Stimulated activated naive CD4-positive, alpha-beta T cell (primary cell): ENCODE results near the gene ZKSCAN1.
"Not testable (repeated sequence)": the region's sequence is repeated elsewhere in the genome, so short reads cannot be mapped to it uniquely, and the experiment has no call there.

Experiments used
- DNase-seq, 6 experiments: peaks; one replicate each; lab custom pipeline; 2025; lab: John Stamatoyannopoulos, UW

The ZKSCAN1 gene

DNA sequence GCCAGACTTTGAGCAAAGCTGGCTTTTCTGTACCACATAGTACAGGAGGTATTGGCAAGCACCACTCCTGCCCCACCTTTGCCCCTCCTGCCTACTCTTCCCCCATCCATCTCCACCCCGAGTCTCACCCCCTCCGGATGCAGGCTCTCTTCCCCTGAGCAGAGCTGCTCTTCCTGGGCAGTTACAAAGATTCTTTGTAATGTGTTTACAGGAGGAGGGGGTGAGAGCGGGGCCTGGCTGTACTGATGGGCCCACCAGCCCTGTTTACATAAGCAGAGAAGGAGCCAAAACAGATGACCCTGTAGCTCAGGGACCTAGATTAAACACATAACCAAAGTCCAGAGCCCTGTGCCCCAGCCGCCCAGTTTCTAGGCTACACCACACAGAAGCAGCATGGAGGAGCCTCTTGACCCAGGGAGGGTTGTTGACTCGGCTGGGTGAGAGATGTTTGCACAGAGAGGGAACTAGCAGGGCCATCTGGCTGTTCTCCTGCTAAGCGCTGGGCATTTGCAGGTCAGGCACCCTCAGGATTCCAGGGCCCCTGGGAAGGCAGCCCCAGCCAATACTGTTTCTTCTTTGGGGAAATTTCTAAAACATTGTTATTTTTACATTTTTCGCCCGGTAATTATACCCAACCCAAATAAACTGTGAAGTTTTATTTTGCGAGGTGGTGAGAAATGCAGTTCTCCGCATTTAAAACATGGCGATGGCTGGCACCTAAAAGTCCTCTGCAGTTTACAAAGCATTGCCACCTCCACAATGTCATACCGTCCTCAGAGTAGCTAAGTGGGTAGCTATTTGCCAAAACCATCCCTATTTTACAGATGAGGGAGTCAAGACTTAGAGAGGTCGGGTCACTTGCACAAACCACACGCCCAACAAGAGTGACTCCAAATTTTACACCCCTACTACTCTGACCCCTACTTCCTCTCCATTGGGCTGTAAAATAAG is 11.4 kb upstream of the ZKSCAN1 start:
- DNase-seq, result no peak

DNA sequence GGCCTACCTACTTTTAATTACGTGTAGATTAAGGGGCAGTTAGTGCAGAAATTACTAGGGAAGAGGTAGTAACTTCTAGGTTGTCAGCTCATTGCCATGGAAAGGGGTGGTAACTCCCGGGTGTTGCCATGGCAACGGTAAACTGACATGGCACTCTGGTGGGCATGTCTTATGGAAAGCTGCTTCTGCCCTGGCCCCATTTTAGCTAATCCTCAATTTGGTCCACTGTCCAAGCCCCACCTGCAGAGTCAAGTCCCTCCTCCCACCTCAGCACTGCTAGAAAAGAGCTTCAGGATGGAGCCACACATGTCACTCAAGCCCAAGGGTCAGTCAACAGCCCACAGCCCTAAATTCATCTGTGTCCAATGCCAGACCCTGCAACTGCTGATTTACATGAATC is 7.5 kb upstream of the ZKSCAN1 start:
- no peak for DNase-seq

DNA sequence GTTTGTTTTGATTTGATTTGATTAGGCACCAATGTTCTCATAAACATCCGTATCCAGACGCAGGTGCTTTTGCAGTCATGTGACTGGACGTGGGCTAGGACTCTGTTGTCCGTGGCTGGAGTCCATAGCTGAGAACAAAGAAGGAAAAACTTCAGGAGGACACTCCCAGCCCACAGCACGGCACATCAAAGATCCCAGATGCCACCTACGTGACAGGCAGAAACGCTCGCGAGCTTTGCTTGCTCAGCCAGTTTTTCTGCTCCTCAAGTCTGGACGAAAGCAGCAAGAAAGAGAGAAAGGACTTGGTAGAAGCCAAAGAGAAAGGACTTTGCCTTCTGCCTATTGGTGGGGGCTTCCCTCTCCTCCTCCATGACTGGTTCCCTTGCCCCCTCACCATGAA is 6.9 kb upstream of the ZKSCAN1 start:
- DNase-seq, result no peak

DNA sequence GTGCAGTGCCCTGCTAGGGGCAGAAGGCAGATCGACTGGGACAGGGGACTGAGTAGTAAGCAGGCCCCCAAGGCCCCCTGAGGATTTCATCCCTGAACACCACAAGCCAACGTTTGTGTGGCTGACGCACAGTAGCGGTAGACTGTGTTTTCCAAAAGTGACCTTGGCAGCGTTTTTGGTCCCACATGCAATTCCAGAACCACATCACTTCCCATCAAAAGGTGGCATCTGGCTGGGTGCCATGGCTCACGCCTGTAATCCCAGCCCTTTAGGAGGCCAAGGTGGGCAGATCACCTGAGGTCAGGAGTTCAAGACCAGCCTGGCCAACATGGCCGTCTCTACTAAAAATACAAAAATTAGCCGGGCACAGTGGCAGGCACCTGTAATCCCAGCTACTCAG is 5.4 kb upstream of the ZKSCAN1 start:
- DNase-seq, result not testable (repeated sequence)

DNA sequence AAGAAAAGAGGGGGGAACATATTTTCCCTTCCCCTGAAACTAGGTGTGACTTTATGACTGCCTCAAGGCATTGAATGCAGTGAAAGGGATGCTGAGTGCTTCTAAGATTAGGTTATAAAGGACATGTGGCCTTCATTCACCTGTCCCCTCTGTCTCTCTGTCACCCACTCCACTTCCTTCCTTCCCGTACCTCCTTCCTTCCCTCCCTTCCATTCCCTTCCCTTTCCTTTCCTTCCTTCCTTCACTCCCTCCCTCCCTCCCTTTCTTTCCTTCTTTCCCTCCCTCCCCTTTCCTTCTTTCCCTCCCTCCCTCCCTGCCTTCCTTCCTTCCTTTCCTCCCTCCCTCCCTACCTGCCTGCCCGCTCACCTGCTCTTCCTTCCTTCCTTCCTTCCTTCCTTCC is 4.5 kb upstream of the ZKSCAN1 start:
- DNase-seq, result no peak

DNA sequence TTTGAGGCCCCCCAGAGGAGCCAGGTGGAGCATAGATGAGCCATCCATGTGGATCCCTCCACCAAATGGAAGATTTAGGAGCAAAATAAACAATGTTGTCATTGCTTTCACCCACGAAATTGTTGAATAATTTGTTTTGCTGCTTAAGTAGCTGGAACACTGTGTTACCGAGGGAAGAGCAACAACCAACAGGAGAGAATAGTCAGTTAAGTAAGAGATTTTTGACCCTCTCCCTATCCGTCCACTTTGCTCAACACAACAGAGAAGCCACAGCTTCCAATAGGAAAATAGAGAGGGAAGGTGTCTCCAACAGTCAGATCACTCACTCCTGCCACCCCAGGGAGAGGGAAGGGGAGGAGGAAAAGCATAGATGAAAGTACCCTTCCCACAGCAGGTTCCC is 3.9 kb upstream of the ZKSCAN1 start:
- DNase-seq, result no peak

DNA sequence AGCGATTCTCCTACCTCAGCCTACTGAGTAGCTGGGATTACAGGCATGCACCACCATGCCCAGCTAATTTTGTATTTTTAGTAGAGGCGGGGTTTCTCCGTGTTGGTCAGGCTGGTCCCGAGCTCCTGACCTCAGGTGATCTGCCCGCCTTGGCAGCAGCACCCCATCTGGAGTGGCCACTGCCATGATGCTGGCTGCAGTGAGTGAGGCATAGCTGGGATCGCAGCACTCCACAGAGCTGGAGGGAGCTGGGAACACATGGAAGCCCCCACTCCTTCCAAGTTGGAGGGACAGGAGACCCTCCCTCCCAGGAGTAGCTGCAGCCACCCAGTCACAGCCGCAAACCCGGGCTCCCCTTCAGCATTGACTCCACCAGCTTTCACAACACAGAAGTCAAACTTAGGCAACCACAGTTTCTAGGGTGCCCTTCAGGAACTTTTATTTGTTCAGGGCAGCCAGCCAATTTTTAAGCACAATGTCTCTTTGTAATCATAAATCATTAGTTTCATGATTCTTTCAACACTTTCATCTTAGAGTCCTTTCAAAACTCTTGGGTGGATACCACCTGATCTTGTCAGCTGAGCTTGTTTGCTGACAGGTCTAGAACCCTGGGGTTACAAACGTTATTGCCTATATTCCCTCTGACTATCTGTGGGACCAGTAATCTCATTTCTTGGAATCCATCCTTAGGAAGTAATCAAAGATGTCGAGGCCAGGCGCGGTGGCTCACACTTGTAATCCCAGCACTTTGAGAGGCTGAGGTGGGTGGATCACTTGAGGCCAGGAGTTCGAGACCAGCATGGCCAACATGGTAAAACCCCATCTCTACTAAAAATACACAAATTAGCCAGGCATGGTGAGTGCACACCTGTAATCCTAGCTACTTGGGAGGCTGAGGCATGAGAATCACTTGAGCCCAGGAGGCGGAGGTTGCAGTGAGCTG is 2.7 kb upstream of the ZKSCAN1 start:
- DNase-seq, result not testable (repeated sequence)

DNA sequence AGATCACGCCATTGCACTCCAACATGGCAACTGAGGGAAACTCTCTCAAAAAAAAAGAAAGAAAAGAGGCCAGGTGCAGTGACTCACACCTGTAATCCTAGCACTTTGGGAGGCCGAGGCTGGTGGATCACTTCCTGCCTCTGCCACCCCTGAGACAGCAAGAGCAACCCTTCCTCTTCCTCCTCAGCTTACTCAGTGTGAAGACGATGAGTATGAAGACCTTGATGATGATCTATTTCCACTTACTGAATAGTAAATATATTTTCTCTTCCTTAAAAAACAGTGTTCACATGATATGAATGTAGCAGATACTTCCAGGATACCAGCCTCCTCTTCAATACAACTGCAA is 2.1 kb upstream of the ZKSCAN1 start:
- no peak for DNase-seq

DNA sequence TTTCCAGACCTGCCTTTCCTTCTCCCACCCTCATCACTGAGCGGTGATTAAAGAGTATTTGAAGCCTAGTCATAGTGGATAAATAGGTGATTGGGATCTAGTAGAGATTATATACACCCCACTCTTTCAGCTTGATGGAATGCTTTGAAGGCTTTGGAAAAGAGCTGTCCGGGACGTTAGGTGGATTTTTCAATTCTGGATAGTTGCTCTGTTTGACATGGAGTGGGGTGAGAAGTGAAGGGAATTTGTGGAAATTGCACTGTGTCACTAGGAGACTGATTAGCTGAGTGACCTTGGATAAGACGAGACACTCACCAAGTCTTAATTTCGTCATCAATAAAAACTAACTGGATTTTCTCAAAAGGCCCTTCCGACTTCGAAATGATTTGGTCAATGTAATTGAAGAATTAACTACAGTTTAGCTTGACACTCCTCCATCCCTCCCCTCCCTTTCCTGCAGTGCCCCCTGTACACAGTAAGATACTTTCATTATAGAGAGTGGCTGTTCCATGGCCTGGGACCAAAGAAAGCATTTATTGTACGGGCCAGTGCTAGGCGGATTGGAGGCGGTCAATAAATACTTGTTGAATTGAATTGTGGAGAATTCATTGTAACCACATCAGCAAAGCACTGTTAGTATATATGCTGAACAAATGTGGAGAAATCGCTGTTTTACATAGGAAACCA is 962 bp downstream of the ZKSCAN1 start:
- no peak for DNase-seq

DNA sequence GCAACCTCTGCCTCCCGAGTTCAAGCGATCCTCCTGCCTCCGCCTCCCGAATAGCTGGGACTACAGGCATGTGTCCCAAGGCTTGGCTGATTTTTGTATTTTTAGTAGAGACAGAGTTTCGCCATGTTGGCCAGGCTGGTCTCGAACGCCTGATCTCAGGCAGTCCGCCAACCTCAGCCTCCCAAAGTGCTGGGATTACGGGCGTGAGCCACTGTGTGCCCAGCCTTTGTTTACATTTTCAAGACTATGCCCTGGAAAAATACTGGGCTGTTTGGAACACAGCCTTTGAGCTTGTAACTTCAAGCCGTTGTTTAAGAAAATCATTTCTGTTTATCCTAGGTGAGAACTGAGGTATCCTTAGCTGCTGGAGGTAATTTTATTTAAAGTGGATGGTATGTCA is 1.9 kb downstream of the ZKSCAN1 start:
- DNase-seq, result no peak

DNA sequence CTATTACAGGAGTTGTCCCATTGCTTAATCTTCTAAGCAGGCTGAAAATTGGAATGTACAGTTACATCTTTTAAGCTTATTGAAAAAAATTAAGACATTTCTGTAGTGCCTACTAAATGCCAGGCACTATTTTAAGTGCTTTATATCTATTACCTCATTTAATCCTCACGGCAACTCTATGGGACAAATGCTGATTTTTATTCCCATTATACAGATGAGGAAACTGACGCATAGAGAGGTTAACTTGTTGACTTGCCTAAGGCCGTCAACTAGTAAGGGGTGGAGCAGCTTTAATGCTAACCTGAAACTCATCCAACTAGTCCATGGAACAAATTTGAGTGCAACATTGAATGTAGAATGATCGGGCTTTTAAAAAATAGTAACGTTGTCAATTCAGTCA is 2.5 kb downstream of the ZKSCAN1 start:
- no peak for DNase-seq

DNA sequence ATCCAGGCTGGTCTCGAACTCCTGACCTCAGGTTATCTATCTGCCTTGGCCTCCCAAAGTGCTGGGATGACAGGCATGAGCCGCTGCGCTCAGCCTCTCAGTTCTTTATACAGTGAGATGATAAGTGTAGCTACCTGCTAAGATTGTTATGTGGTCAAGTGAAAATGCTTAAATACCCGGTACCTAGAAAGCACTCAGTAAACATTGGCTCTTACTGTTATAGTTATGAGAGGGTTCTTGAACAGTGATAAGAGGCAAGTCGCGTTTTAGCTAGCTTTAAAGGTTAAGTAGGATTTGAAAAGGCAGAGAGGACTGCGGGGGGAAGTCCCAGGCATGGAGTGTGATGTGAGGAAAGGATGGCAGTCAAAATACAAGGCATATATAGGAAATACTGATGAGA is 4.5 kb downstream of the ZKSCAN1 start:
- no peak for DNase-seq

DNA sequence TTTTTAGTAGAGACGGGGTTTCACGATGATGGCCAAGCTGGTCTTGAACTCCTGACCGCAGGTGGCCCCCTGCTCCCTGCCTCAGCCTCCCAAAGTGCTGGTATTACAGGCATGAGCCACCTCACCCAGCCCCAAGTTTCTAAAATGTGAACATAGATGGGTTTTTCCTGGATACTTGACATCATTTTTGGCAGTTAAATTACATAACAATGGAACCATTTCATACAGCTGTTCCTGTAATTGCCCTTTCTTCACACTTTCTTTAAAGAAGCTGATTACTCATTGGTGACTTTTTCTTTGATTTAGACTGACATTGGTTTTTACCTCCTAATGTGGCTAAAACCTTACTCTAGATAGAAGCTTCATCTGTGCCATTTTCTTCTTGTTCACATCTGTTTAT is 5.9 kb downstream of the ZKSCAN1 start:
- no peak for DNase-seq

DNA sequence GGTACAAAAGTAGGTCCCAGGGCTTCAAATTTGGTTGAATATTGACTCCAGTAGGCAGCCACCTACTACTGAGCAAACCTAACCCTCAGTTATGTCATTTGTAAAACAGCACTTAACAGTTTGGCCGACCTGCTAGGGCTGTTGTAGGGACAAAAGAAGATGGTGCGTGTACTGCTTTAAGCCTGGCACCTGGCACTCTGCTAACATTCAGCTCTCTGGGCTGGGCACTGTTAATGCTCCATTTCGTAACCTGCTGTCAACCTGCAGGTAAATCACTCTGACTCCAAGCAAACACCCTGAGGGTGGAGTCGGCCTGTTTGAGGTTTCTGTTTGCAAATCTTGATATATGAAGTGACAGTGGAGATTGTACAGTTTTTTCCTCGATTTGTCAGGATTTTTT is 7.2 kb downstream of the ZKSCAN1 start:
- DNase-seq, result no peak

DNA sequence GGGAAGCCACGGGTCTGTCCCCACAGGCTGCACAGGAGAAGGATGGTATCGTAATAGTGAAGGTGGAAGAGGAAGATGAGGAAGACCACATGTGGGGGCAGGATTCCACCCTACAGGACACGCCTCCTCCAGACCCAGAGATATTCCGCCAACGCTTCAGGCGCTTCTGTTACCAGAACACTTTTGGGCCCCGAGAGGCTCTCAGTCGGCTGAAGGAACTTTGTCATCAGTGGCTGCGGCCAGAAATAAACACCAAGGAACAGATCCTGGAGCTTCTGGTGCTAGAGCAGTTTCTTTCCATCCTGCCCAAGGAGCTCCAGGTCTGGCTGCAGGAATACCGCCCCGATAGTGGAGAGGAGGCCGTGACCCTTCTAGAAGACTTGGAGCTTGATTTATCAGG is 8.1 kb downstream of the ZKSCAN1 start:
- DNase-seq, result no peak

DNA sequence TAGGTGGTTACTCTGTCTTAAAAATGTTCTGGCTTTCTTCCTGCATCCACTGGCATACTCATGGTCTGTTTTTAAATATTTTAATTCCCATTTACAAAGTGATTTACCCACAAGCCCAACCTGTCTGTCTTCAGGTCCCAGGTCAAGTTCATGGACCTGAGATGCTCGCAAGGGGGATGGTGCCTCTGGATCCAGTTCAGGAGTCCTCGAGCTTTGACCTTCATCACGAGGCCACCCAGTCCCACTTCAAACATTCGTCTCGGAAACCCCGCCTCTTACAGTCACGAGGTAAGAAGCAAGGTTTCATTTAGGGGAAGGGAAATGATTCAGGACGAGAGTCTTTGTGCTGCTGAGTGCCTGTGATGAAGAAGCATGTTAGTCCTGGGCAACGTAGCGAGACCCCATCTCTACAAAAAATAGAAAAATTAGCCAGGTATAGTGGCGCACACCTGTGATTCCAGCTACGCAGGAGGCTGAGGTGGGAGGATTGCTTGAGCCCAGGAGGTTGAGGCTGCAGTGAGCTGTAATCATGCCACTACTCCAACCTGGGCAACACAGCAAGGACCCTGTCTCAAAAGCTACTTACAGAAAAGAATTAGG is 8.7 kb downstream of the ZKSCAN1 start:
- no peak for DNase-seq

DNA sequence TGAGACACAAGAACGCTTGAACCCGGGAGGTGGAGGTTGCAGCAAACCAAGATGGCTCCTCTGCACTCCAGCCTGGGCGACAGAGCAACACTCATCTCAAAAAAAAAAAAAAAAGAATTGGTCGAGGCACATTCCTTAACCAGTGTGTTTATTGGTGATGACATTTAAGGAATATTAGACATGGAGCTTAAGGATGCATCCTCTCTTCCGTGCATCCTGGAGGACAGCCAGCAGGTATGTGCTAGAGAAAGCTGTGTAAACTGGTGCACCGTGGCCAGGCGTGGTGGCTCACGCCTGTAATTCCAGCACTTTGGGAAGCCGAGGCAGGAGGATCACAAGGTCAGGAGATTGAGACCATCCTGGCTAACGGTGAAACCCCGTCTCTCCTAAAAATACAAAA is 11.8 kb downstream of the ZKSCAN1 start:
- DNase-seq, result no peak

DNA sequence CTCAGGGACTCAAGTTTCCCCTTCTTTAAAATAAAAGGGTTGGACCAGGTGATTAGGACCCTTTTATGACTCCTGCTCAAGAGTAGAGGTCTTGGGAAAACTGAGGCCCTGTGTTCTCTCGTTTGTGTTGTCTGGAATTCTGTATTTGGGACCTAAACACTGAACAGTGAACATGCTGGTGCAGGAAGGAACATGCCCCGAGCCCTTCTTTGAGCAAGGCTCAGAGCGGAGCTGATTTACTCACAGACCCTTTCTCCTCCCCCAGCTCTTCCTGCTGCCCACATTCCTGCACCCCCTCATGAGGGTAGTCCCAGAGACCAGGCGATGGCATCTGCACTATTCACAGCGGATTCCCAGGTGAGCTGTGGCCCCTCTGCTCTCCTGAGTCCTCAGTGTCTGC is 14.2 kb downstream of the ZKSCAN1 start:
- no peak for DNase-seq

DNA sequence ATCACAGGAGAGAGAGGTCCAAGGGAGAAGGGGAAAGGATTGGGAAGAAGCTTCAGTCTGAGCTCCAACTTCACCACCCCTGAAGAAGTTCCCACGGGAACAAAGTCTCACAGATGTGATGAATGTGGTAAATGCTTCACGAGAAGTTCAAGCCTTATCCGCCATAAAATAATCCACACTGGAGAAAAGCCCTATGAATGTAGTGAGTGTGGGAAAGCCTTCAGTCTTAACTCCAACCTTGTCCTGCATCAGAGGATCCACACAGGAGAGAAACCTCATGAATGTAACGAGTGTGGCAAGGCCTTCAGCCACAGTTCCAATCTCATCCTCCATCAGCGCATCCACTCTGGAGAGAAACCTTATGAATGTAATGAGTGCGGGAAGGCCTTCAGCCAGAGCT is 18.1 kb downstream of the ZKSCAN1 start:
- DNase-seq, result no peak

DNA sequence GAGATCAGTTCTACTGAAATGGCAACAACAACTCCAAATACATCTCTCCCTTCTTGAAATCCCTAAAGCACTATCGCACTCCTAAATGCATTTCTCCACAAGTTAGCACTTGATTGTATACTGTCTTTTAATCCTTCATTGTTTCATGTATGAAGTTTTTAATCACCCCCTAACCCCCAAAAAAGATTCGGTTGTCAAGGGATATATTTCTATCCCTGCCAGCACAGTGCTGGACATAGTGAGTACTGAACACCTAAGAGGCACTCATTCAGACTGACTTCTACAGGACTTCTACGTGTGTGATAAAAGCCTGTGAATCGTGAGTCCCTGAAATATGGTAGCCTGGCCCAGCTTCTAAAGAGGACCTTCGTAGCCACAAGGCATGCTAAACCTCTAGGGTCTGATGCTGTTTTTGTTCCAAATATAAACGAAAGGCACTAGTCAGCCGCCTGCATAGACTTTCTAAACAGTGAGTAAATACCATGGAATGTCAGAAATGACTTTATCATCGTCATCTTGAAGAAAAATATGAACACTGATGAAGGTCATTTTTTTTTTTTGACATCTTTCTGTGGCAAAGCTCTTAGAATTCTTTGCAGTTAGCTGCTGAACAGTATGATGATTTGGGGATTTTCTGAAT is 19.6 kb downstream of the ZKSCAN1 start:
- no peak for DNase-seq

DNA sequence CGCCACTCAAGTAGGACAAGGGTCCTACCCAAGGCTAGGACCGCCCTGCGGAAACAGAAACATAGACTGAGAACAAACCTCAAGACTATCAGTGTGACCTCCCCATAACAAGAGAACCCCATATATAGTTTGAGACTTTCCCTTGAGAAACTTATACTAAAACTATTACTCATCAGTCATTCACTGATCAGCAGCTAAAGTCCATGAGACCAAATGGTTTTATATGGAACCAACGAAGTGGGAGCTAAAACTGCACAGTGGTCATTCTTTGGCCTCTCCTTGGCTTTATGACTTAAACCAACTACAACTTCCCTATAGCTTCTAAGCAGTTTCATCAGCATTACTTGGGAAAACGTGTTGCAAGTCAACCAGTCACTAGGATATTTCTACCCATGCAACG is 20.5 kb downstream of the ZKSCAN1 start:
- no peak for DNase-seq

DNA sequence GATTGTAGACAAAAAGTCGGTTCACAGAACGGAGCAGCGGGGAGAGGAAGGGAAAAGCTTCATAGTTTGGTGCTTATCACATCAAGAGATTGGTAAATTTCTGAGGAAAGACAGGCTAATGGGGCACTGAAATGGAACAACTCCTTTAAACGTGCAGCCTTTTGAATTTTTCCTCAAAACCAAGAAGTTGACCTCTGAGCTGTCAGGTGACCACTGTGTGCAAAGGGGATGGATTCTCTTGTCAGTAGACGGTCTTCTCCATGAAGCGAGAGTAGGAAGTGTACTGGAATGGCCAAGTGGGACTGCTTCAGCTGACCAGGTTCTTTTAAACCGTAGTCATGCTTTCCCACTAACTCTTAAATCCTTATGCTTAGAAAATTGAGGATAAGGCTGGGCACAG is 22.9 kb downstream of the ZKSCAN1 start:
- DNase-seq, result no peak
